HCT116 (cell line): Measurements from ENCODE around the gene PRR12. TPM values are rescaled to one million over a fixed set of nuclear protein-coding genes. Genes with fewer than 3 reads are reported as not detected.

ENCODE experiments used
- ATAC-seq: fragments of 200-7000 bp; cut with Tn5 transposase; 2 replicates; pipeline ENCODE4 v1.9.1; 2020; ENCODE audit warnings: mild to moderate bottlenecking, moderate library complexity
- BruUV-seq: library from RNA; stranded (reverse); fragments of 400-500 nt; replicated peaks from 2 replicates; lab custom pipeline; 2021; lab: Mats Ljungman, UMichigan
- CTCF ChIA-PET: fragments of 300-600 bp; sonication (Branson Sonifier 250); formaldehyde crosslinking; loops from one replicate; lab custom pipeline; 2021; ENCODE audit warnings: antibody characterized with exemption; lab: Charles Lee
- POLR2A ChIA-PET: fragments of 300-600, 350-600 bp; sonication (Branson Sonifier 250); formaldehyde crosslinking; loops from one replicate; lab custom pipeline; 2021; ENCODE audit warnings: antibody characterized with exemption; lab: Charles Lee
- RAD21 ChIA-PET, 2 experiments: fragments of 300-600 bp; sonication (Branson Sonifier 250); formaldehyde crosslinking; loops; one replicate each; lab custom pipeline; 2023; ENCODE audit warnings: low total read pairs in 2 of 2; ENCODE audit not compliant: uncharacterized antibody in 2 of 2, unreplicated experiment in 2 of 2, low non-redundant PET in 1 of 2; lab: Charles Lee
- DNase-seq: peaks from one replicate; pipeline ENCODE4 v3.0.0-alpha.2; 2010; ENCODE audit warnings: low read depth, low spot score
- H2AFZ ChIP-seq: fragments of 200-600 bp; shearing (Covaris generic), sonication (generic); 2 replicates; pipeline ENCODE4 v1.6.1; 2017; ENCODE audit warnings: low read depth, mixed run types, mixed read lengths, antibody characterized with exemption, low read length; ENCODE audit not compliant: poor library complexity, severe bottlenecking
- H3K27ac ChIP-seq: 2 replicates; pipeline ENCODE4 v1.5.1; 2012; ENCODE audit warnings: low read depth, low read length
- H3K27me3 ChIP-seq: fragments of 200-600 bp; sonication (generic); 2 replicates; pipeline ENCODE4 v1.6.1; 2016; ENCODE audit warnings: mixed run types, low read length, mixed read lengths; ENCODE audit not compliant: insufficient read depth
- H3K36me3 ChIP-seq, 2 experiments: fragments of 200-500 bp in 1 of 2; fragments of 200-600 bp in 1 of 2; sonication (Bioruptor generic) in 1 of 2; sonication (generic) in 1 of 2; 2 replicates each; pipeline versions ENCODE4 v1.5.1 to v1.6.1; 2014 to 2016; ENCODE audit warnings: low read length in 2 of 2, inconsistent platforms in 1 of 2, mixed read lengths in 1 of 2, mixed run types in 1 of 2; ENCODE audit not compliant: insufficient read depth in 2 of 2, control insufficient read depth in 1 of 2
- H3K4me1 ChIP-seq, 2 experiments: fragments of 200-600 bp in 1 of 2; sonication (generic) in 1 of 2; 2 replicates each; pipeline versions ENCODE4 v1.5.1 to v1.6.1; 2012 to 2017; ENCODE audit warnings: low read length in 2 of 2, inconsistent platforms in 1 of 2, mild to moderate bottlenecking in 1 of 2, mixed read lengths in 1 of 2, mixed run types in 1 of 2, moderate library complexity in 1 of 2; ENCODE audit not compliant: insufficient read depth in 2 of 2, control insufficient read depth in 1 of 2
- H3K4me2 ChIP-seq: fragments of 200-600 bp; sonication (generic); 2 replicates; pipeline ENCODE4 v1.6.1; 2017; ENCODE audit warnings: mixed run types, low read length, mixed read lengths
- H3K4me3 ChIP-seq, 2 experiments: fragments of 200-600 bp in 1 of 2; sonication (generic) in 1 of 2; replicated peaks in 1 of 2; 2 replicates each; pipeline ENCODE4 v1.5.1; 2011 to 2016; ENCODE audit warnings: low read length in 2 of 2, control low read depth in 1 of 2, low read depth in 1 of 2, mild to moderate bottlenecking in 1 of 2, mixed read lengths in 1 of 2, mixed run types in 1 of 2
- H3K79me2 ChIP-seq: fragments of 200-600 bp; sonication (generic); 2 replicates; pipeline ENCODE4 v1.6.1; 2017; ENCODE audit warnings: mild to moderate bottlenecking, mixed run types, low read length, moderate library complexity, mixed read lengths; ENCODE audit not compliant: insufficient read depth
- H3K9ac ChIP-seq: fragments of 200-600 bp; sonication (generic); 2 replicates; pipeline ENCODE4 v1.6.1; 2016; ENCODE audit warnings: low read length, mixed read lengths
- H3K9me2 ChIP-seq: fragments of 200-600 bp; sonication (generic), shearing (Covaris generic); 2 replicates; pipeline ENCODE4 v1.6.1; 2017; ENCODE audit warnings: mixed run types, mild to moderate bottlenecking, moderate library complexity; ENCODE audit not compliant: insufficient read depth
- H3K9me3 ChIP-seq, 2 experiments: fragments of 200-500 bp in 1 of 2; fragments of 200-600 bp in 1 of 2; sonication (Bioruptor generic) in 1 of 2; sonication (generic) in 1 of 2; 2 replicates each; pipeline ENCODE4 v1.6.1; 2014 to 2017; ENCODE audit warnings: low read length in 2 of 2, mixed read lengths in 2 of 2, inconsistent platforms in 1 of 2, low read depth in 1 of 2, mild to moderate bottlenecking in 1 of 2, mixed run types in 1 of 2, moderate library complexity in 1 of 2; ENCODE audit not compliant: control insufficient read depth in 1 of 2, insufficient read depth in 1 of 2
- H4K20me1 ChIP-seq: fragments of 200-600 bp; sonication (generic), shearing (Covaris generic); 2 replicates; pipeline ENCODE4 v1.6.1; 2017; ENCODE audit warnings: mixed run types, mild to moderate bottlenecking, moderate library complexity; ENCODE audit not compliant: insufficient read depth
- POLR2AphosphoS5 ChIP-seq: IDR thresholded peaks from 2 replicates; pipeline ENCODE4 v1.6.1; 2011; ENCODE audit warnings: mild to moderate bottlenecking, low read depth, low read length, moderate library complexity
- SP1 ChIP-seq: IDR thresholded peaks from 2 replicates; pipeline ENCODE4 v1.6.1; 2012; ENCODE audit warnings: low read depth
- intact Hi-C: fragments of 100-400 bp; cut with micrococcal nuclease; formaldehyde crosslinking; loops from 2 replicates; pipeline ENCODE4 v1.10.0; 2022
- total RNA-seq: library from RNA; stranded (reverse); gene quantifications from one replicate; pipeline ENCODE4 v1.2.1, GENCODE V29; 2021; ENCODE audit not compliant: unreplicated experiment
- TF ChIP-seq, protein P1 (sequence below): IDR thresholded peaks from 2 replicates; pipeline ENCODE4 v1.6.1; 2012; ENCODE audit warnings: low read depth
- TF ChIP-seq, protein P2 (sequence below): IDR thresholded peaks from 2 replicates; pipeline ENCODE4 v1.6.1; 2011; ENCODE audit warnings: mild to moderate bottlenecking, low read length, moderate library complexity; ENCODE audit not compliant: insufficient replicate concordance; ENCODE audit errors: extremely low read depth

Gene PRR12
- total RNA-seq, 1 experiment from 2014 or later: 26.9 TPM

DNA sequence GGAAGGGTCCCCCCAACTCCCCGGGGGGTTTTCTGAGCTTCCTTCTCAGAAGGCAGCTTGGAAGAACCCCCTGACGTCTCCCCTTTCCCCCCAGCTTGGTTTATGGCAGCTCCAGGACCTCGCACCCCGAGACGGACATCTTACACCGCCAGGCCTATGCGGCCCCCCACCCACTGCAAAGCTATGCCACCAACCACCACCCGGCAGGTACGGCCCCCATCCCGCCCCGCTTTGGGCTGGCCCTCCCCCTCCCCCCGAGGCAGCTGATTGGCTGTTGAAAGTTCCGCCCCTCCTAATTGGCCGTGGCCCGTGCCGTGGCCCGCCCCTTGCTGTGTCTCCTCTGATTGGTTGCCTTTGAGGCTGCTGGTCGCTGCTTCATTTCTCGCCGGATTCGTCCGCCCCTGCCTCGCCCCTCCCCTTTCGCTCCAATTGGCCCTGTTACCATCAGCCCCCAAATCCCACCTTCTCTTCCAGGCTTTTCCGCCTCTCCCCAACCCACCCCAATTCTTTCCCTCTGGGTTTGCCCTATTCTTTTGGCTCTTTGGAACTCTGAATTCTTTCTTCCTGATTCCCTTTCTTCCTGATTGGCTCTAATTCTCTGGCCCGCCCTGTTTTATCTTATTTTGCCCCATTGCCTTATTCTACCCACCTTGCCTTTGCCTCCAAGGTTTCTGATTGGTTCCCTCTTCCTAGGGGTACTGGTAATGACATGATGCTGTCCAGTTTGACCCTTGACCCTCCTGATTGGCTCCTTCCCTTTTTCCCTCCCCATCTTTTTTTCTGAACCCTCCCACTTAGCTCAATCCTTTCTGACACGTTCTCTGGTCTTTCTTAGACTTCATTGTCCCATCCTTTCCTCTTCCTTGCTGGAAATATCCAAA, 2.5 kb downstream of the PRR12 start:
- ChIA-PET CTCF (interaction anchor here (1.0 to 1.3 kb wide), 5 partner anchors 18 to 120 kb away, joined by 3 to 4 read pairs (median 3); partner anchors contain the start of gene FLT3LG), RAD21 (interaction anchor here in 1 of 2 experiments (0.9 to 1.5 kb wide), 2 partner anchors 14 to 47 kb away, joined by 3 to 6 read pairs; partner anchors contain the start of genes NOSIP and RRAS)
- Histone ChIP-seq H3K9me3 (no peaks in the 10 kb centered on the region), H3K4me3 (peak overlapping the region; percentile 89 to 93), H3K36me3 (peaks cover 13 to 21% of the 10 kb centered on the region in 2 experiments; a peak in 3 of 4 replicates), H3K4me1 (peaks cover 10 to 33% of the 10 kb centered on the region in 2 experiments; a peak in 3 of 4 replicates), H3K27ac (peak overlapping the region; percentile 99)
- TF ChIP-seq, protein P1, sequence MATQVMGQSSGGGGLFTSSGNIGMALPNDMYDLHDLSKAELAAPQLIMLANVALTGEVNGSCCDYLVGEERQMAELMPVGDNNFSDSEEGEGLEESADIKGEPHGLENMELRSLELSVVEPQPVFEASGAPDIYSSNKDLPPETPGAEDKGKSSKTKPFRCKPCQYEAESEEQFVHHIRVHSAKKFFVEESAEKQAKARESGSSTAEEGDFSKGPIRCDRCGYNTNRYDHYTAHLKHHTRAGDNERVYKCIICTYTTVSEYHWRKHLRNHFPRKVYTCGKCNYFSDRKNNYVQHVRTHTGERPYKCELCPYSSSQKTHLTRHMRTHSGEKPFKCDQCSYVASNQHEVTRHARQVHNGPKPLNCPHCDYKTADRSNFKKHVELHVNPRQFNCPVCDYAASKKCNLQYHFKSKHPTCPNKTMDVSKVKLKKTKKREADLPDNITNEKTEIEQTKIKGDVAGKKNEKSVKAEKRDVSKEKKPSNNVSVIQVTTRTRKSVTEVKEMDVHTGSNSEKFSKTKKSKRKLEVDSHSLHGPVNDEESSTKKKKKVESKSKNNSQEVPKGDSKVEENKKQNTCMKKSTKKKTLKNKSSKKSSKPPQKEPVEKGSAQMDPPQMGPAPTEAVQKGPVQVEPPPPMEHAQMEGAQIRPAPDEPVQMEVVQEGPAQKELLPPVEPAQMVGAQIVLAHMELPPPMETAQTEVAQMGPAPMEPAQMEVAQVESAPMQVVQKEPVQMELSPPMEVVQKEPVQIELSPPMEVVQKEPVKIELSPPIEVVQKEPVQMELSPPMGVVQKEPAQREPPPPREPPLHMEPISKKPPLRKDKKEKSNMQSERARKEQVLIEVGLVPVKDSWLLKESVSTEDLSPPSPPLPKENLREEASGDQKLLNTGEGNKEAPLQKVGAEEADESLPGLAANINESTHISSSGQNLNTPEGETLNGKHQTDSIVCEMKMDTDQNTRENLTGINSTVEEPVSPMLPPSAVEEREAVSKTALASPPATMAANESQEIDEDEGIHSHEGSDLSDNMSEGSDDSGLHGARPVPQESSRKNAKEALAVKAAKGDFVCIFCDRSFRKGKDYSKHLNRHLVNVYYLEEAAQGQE: no peak
- TF ChIP-seq, protein P2, sequence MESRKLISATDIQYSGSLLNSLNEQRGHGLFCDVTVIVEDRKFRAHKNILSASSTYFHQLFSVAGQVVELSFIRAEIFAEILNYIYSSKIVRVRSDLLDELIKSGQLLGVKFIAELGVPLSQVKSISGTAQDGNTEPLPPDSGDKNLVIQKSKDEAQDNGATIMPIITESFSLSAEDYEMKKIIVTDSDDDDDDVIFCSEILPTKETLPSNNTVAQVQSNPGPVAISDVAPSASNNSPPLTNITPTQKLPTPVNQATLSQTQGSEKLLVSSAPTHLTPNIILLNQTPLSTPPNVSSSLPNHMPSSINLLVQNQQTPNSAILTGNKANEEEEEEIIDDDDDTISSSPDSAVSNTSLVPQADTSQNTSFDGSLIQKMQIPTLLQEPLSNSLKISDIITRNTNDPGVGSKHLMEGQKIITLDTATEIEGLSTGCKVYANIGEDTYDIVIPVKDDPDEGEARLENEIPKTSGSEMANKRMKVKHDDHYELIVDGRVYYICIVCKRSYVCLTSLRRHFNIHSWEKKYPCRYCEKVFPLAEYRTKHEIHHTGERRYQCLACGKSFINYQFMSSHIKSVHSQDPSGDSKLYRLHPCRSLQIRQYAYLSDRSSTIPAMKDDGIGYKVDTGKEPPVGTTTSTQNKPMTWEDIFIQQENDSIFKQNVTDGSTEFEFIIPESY: no peak
- TF ChIP-seq SP1 (peak; percentile 89), POLR2AphosphoS5 (peak; percentile 41; the same call in 1 of the 2 replicates)
- TF ChIP-seq, all 23 proteins: peak for 2
- H2AFZ ChIP-seq: no peak overlapping the region
- peak overlapping the region; percentile 83 for H3K4me2 ChIP-seq
- H4K20me1 ChIP-seq: peaks cover 8% of the 10 kb centered on the region; the same call in 1 of the 2 replicates
- H3K79me2 ChIP-seq: peaks cover 49% of the 10 kb centered on the region
- peak; percentile 89 for DNase-seq
- peak; percentile 61 for ATAC-seq
- peak overlapping the region; percentile 99 for H3K9ac ChIP-seq
- no TSS peak for BruUV-seq
- no peaks in the 10 kb centered on the region for H3K9me2 ChIP-seq
- intact Hi-C loops: loop anchor here (5.0 kb wide), 1 partner anchor 84 kb away; the partner anchor contains the start of gene PRMT1
- POLR2A ChIA-PET: interaction anchor here (0.6 to 5.4 kb wide), 7 partner anchors 13 to 87 kb away, joined by 3 to 50 read pairs (median 5); partner anchors contain the start of genes NOSIP, PRRG2, RRAS and SCAF1
- no peaks in the 10 kb centered on the region for H3K27me3 ChIP-seq
